Upper lobe of left lung (tissue), 6 donors: ENCODE results near the gene LNPK. TPM values are rescaled to one million over a fixed set of nuclear protein-coding genes. Genes with fewer than 3 reads are reported as not detected.
A peak's percentile ranks its signal among the peaks of the same experiment; 100 is the strongest.

Source experiments
- ATAC-seq, 2 donors: fragments of 200-7000 bp; cut with Tn5 transposase; one replicate each; pipeline ENCODE4 v1.9.1; 2022; ENCODE audit warnings: mild to moderate bottlenecking in 2 of 2, moderate library complexity in 2 of 2; ENCODE audit not compliant: low FRiP score in 2 of 2
- DNase-seq, 2 donors: peaks; one replicate each; pipeline ENCODE4 v3.0.0-alpha.2; 2019 to 2020
- H3K27ac ChIP-seq, 4 donors: fragments of 200-600 bp; sonication (generic); one replicate each; pipeline ENCODE4 v1.5.1; 2016 to 2019
- H3K27me3 ChIP-seq, 4 donors: fragments of 200-600 bp; sonication (generic); one replicate each; pipeline ENCODE4 v1.5.1; 2017 to 2019
- H3K36me3 ChIP-seq, 4 donors: fragments of 200-600 bp; sonication (generic); one replicate each; pipeline ENCODE4 v1.5.1; 2016 to 2019
- H3K4me1 ChIP-seq, 4 donors: fragments of 200-600 bp; sonication (generic); one replicate each; pipeline ENCODE4 v1.5.1; 2018 to 2019
- H3K4me3 ChIP-seq, 4 donors: fragments of 200-600 bp; sonication (generic); one replicate each; pipeline ENCODE4 v1.5.1; 2017 to 2019; ENCODE audit warnings: mild to moderate bottlenecking in 2 of 4, moderate library complexity in 1 of 4
- H3K9me3 ChIP-seq, 4 donors: fragments of 200-600 bp; sonication (generic); one replicate each; pipeline ENCODE4 v1.5.1; 2018 to 2019
- EP300 ChIP-seq, 4 donors: sonication (generic); formaldehyde crosslinking; IDR thresholded peaks; one replicate each; pipeline ENCODE4 v1.5.1; 2017; ENCODE audit warnings: antibody characterized with exemption in 4 of 4, control low read depth in 2 of 4
- POLR2A ChIP-seq, 4 donors: fragments of 450-650 bp; IDR thresholded peaks; one replicate each; pipeline ENCODE4 v1.5.1; 2016 to 2017; ENCODE audit warnings: antibody characterized with exemption in 4 of 4, mild to moderate bottlenecking in 2 of 4
- POLR2AphosphoS5 ChIP-seq, 2 donors: sonication (generic); formaldehyde crosslinking; IDR thresholded peaks; one replicate each; pipeline ENCODE4 v1.5.1; 2017; ENCODE audit warnings: antibody characterized with exemption in 2 of 2
- WGBS, 2 donors: methylation state at CpG; one replicate each; pipeline ENCODE4 v1.1.5; 2017 to 2018; 5-methylcytosine and 5-hydroxymethylcytosine counted together
- total RNA-seq, 6 donors: library from RNA; depleted of rRNA in 4 of 6; stranded (reverse); fragments of >200 nt in 4 of 6; gene quantifications; one replicate each; pipeline versions ENCODE4 v1.1.0 to v1.2.1, GENCODE V29; 2016 to 2021
- TF ChIP-seq, protein P1 (sequence below), 6 experiments: fragments of 450-650 bp in 4 of 6; fragments of 200-600 bp in 2 of 6; sonication (generic) in 2 of 6; IDR thresholded peaks; one replicate each; pipeline ENCODE4 v1.5.1; 2016 to 2019; ENCODE audit warnings: antibody characterized with exemption in 6 of 6
- donor health status: DM: no; HTN: no; CAD: no; lungs with moderate emphysema.
- donor health status: DM: no; HTN: yes; CAD: no; lungs with severe emphysema.

Gene LNPK
- total RNA-seq, 6 donors from 2014 or later, result 8.4 to 28.0 (median 18.3) TPM

DNA sequence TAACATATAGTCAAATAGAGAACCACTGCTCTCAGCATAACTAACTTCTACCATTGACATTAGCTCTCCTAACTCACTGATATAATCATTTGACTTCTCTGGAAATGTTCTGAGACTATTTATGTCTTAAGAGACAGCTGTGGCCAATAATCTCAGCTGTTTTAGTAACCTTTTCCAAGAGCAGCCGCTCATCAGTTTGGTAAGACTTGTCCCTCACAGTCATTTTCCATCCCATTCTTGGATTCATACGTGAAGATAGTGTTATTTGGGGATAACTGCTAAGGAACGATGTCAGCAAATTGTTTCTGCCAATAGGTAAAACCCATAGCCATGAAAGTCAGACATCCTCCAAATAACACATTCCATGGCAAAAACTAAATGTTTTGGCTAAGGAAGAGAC, 127.8 kb downstream of the LNPK start:
- DNase-seq (no peak), ATAC-seq (peak in 1 of 2 donors; percentile 36)
- H3K9me3 ChIP-seq, result no peaks in the 10 kb centered on the region
- H3K27me3 ChIP-seq, result no peaks in the 10 kb centered on the region
- H3K27ac ChIP-seq, result no peak overlapping the region
- no peaks in the 10 kb centered on the region for H3K4me1 ChIP-seq
- 83 to 90% methylated on average over 3 of the region's 3 CpGs for WGBS, 2 donors
- H3K4me3 ChIP-seq, result no peak overlapping the region
- no peak for TF ChIP-seq POLR2AphosphoS5 (IDR thresholded peaks at IDR 0.05)
- no peak for TF ChIP-seq POLR2A (IDR thresholded peaks at IDR 0.05)
- no peak for TF ChIP-seq EP300 (IDR thresholded peaks at IDR 0.05)
- TF ChIP-seq, protein P1, sequence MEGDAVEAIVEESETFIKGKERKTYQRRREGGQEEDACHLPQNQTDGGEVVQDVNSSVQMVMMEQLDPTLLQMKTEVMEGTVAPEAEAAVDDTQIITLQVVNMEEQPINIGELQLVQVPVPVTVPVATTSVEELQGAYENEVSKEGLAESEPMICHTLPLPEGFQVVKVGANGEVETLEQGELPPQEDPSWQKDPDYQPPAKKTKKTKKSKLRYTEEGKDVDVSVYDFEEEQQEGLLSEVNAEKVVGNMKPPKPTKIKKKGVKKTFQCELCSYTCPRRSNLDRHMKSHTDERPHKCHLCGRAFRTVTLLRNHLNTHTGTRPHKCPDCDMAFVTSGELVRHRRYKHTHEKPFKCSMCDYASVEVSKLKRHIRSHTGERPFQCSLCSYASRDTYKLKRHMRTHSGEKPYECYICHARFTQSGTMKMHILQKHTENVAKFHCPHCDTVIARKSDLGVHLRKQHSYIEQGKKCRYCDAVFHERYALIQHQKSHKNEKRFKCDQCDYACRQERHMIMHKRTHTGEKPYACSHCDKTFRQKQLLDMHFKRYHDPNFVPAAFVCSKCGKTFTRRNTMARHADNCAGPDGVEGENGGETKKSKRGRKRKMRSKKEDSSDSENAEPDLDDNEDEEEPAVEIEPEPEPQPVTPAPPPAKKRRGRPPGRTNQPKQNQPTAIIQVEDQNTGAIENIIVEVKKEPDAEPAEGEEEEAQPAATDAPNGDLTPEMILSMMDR (IDR thresholded peaks at IDR 0.05), result no peak
- H3K36me3 ChIP-seq, result no peaks in the 10 kb centered on the region

Other genes starting within 250 kb of the LNPK start
- not detected for gene EVX2, start 81.7 kb upstream of the LNPK start, total RNA-seq
- gene HOXD13, start 90.5 kb upstream of the LNPK start, total RNA-seq, result not detected
- not detected for gene HOXD12, start 97.5 kb upstream of the LNPK start, total RNA-seq
- not detected for gene HOXD11, start 105.0 kb upstream of the LNPK start, total RNA-seq
- under 1 TPM in 2 of 6 donors, not detected in 4; 0.47 to 0.55 TPM for gene HOXD10, start 114.5 kb upstream of the LNPK start, total RNA-seq
- 1 to 10 TPM in 1 of 6 donors, under 1 TPM in 1, not detected in 4; 0.40 to 1.2 TPM for gene HOXD9, start 120.5 kb upstream of the LNPK start, total RNA-seq
- gene HOXD8, start 127.4 kb upstream of the LNPK start, total RNA-seq, result 1 to 10 TPM in 1 of 6 donors, under 1 TPM in 4, not detected in 1; 0.43 to 2.3 (median 0.74) TPM
- gene HOXD4, start 149.3 kb upstream of the LNPK start, total RNA-seq, result under 1 TPM in 2 of 6 donors, not detected in 4; 0.79 to 0.81 TPM
- gene HOXD3, start 155.0 kb upstream of the LNPK start, total RNA-seq, result under 1 TPM in 3 of 6 donors, not detected in 3; 0.49 to 0.57 (median 0.49) TPM
- 1 to 10 TPM; 1.0 to 7.2 (median 3.6) TPM for gene HOXD1, start 186.4 kb upstream of the LNPK start, total RNA-seq